Dedifferentiated amniotic fluid mesenchymal stem cell (primary cell): ENCODE measurements around the gene C2CD3.
A peak's percentile ranks its signal among the peaks of the same experiment; 100 is the strongest.
"Not testable (repeated sequence)": the region's sequence is repeated elsewhere in the genome, so short reads cannot be mapped to it uniquely, and the experiment has no call there.

Experiments used
- DNase-seq: peaks from one replicate; pipeline ENCODE4 v3.0.0-alpha.2; 2016; ENCODE audit errors: extremely low spot score

The C2CD3 gene

DNA sequence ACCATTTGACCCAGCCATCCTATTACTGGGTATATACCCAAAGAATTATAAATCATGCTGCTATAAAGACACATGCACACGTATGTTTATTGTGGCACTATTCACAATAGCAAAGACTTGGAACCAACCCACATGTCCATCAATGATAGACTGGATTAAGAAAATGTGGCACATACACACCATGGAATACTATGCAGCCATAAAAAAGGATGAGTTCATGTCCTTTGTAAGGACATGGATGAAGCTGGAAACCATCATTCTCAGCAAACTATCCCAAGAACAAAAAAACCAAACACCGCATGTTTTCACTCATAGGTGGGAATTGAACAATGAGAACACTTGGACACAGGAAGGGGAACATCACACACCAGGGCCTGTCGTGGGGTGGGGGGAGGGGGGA lies 105.3 kb downstream of the C2CD3 start:
- DNase-seq, result not testable (repeated sequence)

DNA sequence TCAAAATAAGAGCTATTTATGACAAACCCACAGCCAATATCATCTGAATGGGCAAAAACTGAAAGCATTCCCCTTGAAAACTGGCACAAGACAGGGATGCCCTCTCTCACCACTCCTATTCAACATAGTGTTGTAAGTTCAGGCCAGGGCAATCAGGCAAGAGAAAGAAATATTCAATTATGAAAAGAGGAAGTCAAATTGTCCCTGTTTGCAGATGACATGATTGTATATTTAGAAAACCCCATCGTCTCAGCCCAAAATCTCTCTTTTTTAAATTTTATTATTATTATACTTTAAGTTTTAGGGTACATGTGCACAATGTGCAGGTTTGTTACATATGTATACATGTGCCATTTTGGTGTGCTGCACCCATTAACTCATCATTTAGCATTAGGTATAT lies 107.2 kb downstream of the C2CD3 start:
- not testable (repeated sequence) for DNase-seq

DNA sequence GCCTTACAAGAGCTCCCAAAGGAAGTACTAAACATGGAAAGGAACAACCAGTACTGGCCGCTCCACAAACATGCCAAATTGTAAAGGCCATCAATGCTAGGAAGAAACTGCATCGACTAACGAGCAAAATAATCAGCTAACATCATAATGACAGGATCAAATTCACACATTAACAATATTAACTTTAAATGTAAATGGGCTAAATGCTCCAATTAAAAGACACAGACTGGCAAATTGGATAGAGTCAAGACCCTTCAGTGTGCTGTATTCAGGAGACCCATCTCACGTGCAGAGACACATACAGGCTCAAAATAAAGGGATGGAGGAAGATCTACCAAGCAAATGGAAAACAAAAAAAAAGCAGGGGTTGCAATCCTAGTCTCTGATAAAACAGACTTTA lies 109.2 kb downstream of the C2CD3 start:
- DNase-seq, result not testable (repeated sequence)

GRCh38 chr11:74057249-74058151 lies 113.3 kb downstream of the C2CD3 start:
- DNase-seq, result no peak

GRCh38 chr11:74055938-74056337 lies 114.9 kb downstream of the C2CD3 start:
- DNase-seq, result peak; percentile 43

DNA sequence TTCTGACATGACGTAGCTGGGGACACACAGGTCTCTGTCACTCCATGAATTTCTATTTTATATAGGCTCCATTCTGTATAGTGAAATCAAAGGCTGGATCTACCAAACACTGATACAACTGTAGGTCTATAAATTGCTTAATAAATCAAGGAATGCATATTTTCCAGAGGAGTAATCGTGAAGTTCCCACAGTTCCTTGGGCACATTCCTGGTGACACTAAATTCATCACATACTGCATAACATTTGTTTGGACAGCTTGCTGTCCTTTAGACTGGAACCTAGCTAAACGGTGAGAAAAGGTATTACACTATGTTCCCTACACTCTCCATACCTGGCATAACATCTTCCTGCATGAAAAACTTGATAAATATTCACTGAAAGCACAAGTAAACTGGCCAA lies 120.3 kb downstream of the C2CD3 start:
- DNase-seq, result no peak

- DNase-seq, result no peak
Observed at GRCh38 chr11:74048993-74049392, 121.8 kb downstream of the C2CD3 start.

GRCh38 chr11:74044538-74044937 lies 126.3 kb downstream of the C2CD3 start:
- DNase-seq, result no peak

DNA sequence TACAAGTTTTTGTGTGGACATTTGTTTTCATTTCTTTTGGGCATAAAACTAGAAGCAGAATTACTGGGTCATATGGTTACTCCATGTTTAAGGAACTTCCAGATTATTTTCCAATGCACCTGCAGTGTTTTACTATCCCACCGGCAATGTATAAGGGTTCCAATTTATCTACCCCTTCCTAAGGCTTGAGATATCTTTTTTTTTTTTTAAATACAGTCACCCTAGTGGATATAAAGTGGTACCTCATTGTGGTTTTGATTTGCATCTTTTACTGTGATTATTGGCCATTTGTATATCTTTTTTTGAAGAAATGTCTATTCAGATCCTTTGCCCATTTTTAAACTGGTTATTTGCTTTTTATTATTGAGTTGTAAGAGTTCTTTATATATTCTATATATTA lies 127.4 kb downstream of the C2CD3 start:
- DNase-seq, result no peak

DNA sequence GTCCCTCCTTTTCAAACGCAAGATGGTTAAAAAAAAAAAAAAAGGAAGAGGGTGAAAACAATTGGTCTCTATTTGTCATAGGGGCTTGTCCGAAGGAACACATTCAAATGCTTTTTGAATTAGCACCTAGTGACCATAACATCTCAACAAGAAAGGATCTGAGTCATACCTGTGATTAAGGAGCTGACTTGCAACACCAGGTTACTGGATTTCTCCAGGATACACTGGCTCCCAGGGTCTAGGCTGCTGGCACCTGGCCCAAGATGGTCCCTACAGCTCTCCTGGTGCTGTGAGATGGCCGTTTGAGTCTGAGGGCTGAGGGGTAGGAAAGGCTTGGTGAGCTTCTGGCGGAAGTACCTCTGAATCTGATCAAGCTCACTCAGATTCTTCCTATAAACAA lies 133.5 kb downstream of the C2CD3 start:
- DNase-seq, result no peak

- DNase-seq, result no peak
Observed at GRCh38 chr11:74035264-74035663, 135.5 kb downstream of the C2CD3 start.

GRCh38 chr11:74033046-74033445 lies 137.8 kb downstream of the C2CD3 start:
- DNase-seq, result no peak

DNA sequence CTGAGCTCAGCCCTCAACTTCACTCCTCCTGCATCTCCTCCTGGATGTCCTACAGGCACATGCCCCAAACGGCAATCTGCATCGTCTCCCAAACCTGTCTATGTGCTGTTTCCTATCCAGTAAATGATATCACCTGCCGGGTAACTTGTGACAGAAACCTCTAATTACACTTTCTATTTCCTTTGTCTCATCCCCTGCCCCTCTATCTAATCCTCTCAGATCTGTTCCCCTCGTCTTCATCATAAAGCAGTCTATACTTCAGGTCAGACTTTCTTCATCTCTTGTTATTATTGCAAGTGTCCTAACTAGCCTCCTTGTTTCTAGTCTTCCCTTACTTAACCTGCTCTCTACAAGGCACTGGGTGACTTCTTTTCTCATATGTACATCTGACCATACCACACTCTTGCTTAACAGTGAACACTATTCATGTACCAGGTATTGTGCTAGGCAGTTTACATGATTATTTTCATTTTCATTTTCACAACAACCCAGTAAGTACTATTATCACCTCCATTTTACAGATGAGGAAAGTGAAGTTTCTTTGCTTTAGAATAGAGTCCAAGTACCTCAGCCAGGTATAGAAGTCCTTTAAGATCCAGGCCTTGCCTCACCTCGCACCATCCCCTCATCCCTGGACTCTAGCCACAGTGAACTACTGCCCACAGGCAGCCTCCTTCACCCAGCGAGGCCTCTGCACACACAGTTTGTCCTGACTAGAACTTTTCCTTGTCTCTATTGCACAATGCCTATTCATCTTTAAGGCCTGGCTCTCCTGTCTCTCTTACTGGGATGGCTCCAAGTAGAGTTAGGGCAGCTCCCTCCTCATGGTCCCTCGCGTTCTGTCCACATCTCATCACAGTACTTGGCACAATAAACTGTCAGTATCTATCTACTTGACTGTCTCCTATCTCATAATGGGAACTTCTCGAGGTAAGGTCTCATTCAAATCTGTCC lies 139.8 kb downstream of the C2CD3 start:
- no peak for DNase-seq

GRCh38 chr11:74025467-74026166 lies 145.2 kb downstream of the C2CD3 start:
- no peak for DNase-seq

- peak; percentile 54 for DNase-seq
Observed at GRCh38 chr11:74024261-74025029, 146.4 kb downstream of the C2CD3 start.

DNA sequence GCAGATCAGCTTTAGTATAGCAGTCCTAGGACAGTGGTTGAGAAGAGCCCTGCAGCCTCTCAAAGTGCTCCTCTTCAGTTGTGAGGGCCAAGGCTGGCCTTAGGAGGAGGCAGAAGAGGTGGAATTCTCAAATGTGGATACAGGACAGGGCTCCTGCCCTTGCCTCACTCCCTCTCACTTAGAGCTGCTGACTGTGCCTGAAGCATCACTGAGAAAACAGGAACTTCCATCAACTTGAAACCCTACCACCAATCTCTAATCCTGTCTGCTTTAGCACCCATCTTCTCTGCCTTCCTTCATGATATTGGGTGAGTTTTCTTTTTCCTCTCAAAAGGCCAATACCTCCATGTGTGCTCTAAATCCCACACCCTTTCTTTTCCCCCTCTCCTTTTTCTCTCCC lies 147.5 kb downstream of the C2CD3 start:
- DNase-seq, result no peak

DNA sequence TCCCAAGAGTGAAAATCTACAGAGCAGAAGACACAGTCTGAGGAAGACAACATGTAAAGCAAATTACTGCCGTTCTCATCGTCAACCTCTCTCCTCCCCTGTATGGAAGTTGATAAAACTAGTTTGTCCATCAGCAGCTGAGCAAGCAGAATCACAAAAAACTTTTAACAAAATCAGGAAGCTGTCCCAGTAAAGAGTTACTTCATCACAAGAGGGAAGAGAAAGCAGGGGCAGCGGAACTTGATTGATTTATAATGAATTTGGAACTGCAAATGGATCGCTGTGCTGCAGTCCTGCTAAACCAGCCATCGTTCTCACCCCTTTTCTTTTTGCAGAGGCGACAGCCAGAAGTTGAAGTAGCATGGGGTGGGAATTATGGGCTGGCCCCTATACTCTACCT lies 148.3 kb downstream of the C2CD3 start:
- DNase-seq, result no peak

DNA sequence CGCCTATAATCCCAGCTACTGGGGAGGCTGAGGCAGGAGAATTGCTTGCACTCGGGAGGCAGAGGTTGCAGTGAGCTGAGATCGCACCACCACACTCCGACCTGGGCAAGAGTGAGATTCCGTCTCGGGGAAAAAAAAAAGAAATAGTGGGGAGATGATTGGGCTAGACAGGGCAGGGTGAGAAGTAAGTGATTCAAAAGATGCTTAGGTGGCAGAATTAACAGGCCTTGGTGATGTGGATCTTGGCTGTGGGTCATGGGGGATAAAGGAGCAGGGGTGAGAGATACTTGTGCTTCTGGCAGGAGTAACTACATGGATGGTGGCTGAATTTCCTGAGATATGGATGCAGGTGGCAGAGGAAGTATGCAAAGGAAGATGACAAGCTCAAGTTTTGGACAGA lies 148.8 kb downstream of the C2CD3 start:
- DNase-seq, result no peak

DNA sequence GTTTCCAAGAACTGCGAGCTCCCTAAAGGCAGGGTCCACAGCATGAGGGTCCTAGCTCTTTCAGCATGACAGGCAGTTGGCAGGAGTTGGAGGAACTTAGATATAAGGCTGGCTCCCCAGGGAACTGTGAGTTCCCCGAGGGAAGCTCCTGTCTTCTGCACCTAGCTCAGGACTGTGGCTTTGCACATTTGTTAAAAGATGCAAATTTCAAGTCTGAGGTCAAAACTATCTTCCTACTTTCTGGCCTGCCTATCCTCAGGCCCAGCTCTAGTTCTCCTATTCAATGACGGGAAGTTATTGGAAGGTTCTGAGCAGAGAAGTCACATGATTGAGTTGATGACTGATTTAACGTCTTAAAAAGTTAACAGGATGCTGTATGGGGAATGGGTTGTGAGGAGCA lies 150.3 kb downstream of the C2CD3 start:
- no peak for DNase-seq

GRCh38 chr11:74019860-74020259 lies 150.9 kb downstream of the C2CD3 start:
- DNase-seq, result no peak

GRCh38 chr11:74019104-74019738 lies 151.6 kb downstream of the C2CD3 start:
- DNase-seq, result no peak
